NCI-H2196 (cell line): ENCODE data around the gene GALNT10.
"Not testable (repeated sequence)": the region's sequence is repeated elsewhere in the genome, so short reads cannot be mapped to it uniquely, and the experiment has no call there.

Experiments used
- DNase-seq: peaks from one replicate; lab custom pipeline; 2025; ENCODE audit not compliant: unreplicated experiment; lab: John Stamatoyannopoulos, UW

GALNT10 gene

DNA sequence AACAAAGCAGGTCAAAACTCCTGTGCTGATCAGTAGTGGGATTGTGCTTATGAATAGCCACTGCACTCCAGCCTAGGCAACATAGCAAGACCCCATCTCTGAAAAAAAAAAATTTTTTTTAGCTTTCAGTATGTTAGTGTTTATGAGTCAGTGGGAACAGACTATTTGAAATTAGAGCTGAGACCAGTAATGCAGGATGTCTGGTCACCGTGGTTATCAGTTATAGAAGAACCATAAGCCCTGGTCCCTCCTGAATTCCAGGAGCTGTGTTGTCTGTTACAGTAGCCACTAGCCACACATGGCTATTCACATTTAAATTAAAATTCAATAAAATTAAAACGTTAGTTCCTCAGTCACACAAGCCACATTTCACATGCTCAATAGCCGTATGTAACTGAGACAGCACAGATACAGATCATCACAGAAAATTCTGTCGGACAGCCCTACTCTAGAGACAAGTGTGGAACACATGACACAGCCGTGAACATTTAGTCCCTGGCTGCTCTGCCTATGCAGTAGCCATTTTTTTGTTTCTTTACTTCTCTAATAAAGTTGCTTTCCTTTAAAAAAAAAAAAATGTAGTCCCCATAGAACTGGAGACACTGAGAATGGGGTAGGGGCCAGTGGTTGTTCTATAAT, 159.2 kb downstream of the GALNT10 start:
- DNase-seq = no peak

GRCh38 chr5:154351141-154351540, 160.6 kb downstream of the GALNT10 start:
- DNase-seq = no peak

GRCh38 chr5:154351566-154351965, 161.0 kb downstream of the GALNT10 start:
- no peak for DNase-seq

DNA sequence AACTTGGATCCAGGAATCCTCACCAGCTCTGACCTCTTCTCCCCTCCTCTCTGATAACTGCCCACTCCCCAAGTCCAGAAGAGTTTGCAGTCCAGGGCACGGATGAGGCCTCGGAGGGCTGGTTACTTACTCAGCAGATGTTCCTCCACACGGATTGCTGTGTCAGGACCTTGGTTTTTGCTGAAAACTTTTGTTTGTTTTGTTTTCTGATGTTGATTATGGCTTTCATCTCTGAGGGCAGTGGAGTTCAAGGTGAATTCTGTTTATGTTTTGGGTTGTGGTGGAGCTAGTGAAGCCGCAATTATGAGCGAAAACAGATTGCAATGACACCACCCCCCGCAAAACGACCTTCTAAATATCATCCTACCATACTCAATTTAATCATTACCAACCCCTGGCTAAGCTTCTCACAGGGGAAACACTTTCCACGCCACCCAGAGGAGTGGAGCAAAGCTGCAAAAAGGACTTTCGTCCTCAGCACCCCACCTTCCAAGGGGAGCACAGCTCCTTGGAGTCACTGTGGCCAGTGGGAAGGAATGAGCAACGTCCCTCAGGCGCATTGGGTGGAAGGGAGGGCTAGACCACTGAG, 162.5 kb downstream of the GALNT10 start:
- no peak for DNase-seq

GRCh38 chr5:154355129-154355611, 164.6 kb downstream of the GALNT10 start:
- DNase-seq = no peak

- DNase-seq = no peak
Measured at GRCh38 chr5:154356020-154356655, 165.6 kb downstream of the GALNT10 start.

GRCh38 chr5:154356958-154357357, 166.4 kb downstream of the GALNT10 start:
- no peak for DNase-seq

- DNase-seq = no peak
Measured at GRCh38 chr5:154358516-154359220, 168.1 kb downstream of the GALNT10 start.

GRCh38 chr5:154359221-154359573, 168.7 kb downstream of the GALNT10 start:
- no peak for DNase-seq

GRCh38 chr5:154360241-154360640, 169.7 kb downstream of the GALNT10 start:
- not testable (repeated sequence) for DNase-seq

- DNase-seq = no peak
Measured at GRCh38 chr5:154363411-154363810, 172.9 kb downstream of the GALNT10 start.

DNA sequence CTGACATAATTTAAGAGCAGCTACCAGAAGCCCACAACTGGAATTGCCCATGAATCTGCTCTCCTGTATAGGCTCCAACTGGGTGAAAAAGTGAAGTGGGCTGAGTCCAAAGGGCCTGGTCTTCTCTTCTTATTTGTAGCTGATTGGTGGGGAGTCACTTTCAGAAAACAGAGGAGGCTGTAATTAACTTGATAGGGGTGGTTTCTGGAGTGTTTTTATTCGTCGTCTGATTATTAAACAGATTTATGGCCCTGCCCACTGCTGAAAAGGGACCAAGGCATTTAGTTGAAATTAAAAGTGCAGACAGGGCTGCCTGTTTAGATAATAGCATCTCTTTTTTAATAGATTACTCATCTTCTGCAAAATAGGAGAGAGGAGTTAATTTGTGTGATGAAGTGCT, 174.2 kb downstream of the GALNT10 start:
- no peak for DNase-seq

DNA sequence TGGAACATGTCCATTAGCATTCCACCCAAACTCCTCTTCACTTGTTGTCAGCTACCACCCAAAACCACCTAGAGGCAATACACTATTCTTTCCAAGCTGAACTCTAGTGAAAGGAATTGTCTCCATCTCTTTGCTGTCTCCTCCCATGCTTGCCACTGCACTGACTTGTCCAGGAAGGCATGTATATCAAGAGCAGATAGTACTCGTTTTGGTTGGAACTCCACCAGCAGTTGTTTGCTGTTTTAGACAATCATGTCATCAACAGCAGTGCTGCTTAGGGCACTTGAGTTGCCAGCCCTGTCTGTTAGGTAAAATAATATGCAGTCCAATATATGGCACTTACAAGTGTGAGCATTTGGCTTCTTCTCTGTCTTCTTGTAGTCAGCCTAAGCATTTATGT, 175.3 kb downstream of the GALNT10 start:
- DNase-seq = no peak

DNA sequence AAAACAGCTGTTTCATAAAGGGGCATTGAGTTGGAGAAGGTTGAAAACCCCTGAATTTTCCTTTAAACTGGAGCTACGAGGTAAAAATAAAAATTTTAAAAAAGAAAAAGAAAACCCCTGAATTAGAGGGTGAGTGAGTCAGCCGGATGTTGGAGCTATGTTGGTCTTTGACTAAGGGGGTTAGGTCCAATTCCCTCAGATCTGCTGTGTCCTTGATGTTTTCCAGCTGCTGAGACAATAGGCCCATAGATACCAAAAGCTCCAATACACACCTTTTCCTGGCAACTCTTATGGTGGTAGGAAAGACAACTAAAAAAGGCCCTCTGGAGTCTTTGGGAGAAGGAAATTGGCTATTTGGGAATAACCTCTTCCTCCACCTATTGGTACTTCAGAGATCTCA, 175.8 kb downstream of the GALNT10 start:
- DNase-seq = no peak

DNA sequence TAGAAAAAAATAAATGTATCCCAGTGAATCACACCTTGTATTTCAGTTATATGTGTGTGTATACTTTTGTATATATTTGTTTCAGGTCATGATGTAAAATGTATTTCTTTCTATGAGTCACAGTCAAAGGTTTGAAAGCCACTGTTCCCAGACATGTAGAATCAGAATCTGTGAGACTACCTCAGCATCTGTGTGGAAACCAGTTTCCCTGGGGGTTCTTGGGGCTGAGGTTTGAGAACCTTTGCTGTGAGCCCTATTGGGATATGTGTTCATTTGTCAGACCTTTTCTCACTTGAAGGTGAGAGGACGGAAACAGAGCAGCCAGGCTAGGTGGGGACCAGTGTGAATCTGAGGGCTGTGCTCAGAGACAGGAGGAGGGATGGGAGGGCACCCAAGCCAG, 176.6 kb downstream of the GALNT10 start:
- DNase-seq = no peak

DNA sequence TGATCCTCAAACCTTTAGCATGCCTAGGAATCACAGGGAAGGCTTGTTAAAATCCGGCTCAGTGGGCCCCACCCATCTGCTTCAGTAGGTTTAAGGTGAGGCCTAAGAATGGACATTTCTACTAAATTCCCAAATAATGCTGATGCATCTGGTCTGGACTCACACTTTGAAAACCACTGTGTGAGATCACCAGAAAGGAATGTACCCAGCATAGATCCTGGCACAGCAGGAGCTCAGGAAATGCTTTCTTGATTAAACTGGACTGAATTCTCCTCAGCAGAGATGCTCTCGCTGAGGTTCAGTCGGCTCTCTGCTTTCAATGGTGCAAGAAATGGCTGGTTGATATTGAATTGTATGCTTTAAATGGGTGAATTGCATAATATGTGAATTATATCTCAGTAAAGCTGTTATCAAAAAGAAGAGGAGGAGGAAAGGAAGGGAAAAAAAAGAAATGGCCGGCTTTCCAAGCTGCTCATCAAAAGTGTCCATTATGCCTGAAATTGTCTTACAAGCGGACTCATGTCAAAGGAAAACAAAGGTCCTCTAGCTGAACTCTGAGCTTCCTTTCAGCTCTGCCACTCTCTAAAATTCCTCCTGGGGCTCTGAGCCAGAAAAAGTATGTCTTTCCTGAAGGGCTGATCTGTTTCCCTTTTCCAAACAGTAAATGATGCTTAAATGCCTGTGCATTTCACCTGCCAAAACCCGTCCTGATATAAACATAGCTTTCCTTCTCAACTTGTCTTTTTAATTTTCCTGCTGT, 177.7 kb downstream of the GALNT10 start:
- peak; percentile 16 for DNase-seq

GRCh38 chr5:154369682-154370081, 179.1 kb downstream of the GALNT10 start:
- DNase-seq = no peak

GRCh38 chr5:154370119-154370518, 179.6 kb downstream of the GALNT10 start:
- no peak for DNase-seq

GRCh38 chr5:154370813-154371212, 180.3 kb downstream of the GALNT10 start:
- no peak for DNase-seq

- no peak for DNase-seq
Measured at GRCh38 chr5:154371687-154372086, 181.2 kb downstream of the GALNT10 start.

DNA sequence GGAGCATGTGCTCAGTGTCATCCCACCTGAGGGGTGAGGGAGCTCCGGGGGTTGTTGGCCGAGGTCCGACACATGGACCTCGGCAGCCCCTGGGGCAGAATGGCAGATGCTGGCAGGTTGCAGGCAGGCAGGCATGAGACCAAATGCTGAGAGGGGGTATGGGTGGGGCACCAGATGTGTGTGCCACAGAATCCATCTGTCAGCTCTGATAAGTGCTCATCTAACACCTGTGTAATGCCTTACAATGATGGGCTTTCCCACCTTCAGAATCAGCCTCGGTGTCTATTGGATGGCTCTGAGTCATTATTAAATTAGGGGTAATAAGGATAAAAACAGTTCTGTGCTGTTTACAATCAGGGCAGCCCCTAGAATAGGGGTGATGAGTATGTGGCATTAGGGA, 182.1 kb downstream of the GALNT10 start:
- no peak for DNase-seq
